ENCODE results near the gene TSPAN13.

TSPAN13 gene

DNA sequence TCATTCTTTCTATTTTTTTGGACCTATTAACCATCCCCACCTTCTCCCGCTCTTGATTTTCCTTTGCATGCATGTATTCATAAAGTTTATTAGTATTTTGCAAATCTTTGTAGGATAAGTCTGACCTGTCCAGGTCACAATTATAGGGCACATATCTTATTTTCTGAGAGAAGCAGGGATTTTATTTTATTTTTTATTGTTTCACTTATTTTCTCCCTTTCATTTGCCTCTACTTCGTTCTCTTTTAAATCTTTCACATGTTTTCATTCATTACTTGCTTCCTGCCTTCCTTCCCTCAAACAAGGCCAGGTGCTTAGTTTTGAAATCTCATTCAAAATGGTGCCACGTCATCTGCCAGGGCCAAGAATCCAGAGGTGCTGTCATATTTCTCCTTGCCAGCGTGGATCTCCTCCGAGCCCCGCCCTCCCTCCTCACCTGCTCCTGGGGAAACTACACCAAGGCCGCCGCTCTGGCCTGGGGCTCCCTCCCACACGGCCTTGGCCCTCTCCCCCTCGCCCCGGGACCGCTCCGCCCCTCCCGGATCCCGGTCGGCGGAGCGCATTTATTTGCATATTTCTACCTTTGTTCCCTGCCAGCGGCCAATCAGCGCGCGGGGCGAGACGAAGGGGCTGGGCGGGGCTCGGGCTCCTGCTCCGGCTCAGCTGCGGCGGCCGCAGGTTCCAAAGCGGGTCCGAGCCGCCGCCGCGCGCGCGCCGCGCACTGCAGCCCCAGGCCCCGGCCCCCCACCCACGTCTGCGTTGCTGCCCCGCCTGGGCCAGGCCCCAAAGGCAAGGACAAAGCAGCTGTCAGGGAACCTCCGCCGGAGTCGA lies at the start of gene TSPAN13:
Gene TSPAN13, plus strand, starts transcription at position 654 of the 830 bp plus-strand sequence. CDS start 213 bp downstream, outside the sequence.
- DNase-seq: no peak

DNA sequence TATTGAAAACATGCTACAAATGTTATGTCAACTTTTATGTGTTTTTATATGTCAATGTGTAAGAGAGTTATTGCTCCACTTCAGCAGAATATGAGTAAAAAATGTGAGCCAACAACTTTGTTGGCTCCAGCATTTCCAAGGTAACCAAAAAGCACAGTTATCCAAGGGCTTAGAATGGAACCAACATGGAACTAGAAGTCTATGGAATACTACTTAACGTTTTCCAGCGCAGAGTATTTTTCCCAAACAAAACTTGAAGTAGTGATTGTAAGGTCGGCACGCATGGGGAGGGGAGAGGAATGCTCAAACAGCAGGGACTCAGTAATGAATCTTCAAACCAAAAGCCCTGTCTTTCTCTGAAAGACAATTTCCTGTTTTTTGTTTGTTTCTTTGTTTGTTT lies 45.0 kb upstream of the TSPAN13 start:
- DNase-seq: no peak

GRCh38 chr7:16708980-16709379 lies 44.6 kb upstream of the TSPAN13 start:
- DNase-seq: no peak

DNA sequence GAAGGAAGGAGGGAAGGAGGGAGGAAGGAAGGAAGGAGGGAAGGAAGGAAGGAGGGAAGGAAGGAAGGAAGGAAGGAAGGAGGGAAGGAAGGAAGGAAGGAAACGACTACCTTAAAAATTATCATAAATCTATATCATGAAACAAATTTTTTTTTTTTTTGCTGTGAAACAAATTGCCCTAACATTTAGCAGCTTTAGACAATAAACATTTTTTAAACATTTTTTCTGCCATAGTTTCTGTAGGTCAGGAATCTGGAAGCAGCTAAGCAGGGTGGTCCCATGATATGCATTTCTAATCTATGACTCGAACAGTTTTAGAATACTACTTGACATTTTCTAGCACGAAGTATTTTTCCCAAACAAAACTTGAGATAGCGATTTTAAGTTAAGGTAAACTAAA lies 42.9 kb upstream of the TSPAN13 start:
- no peak for DNase-seq

GRCh38 chr7:16711730-16712129 lies 41.8 kb upstream of the TSPAN13 start:
- no peak for DNase-seq

DNA sequence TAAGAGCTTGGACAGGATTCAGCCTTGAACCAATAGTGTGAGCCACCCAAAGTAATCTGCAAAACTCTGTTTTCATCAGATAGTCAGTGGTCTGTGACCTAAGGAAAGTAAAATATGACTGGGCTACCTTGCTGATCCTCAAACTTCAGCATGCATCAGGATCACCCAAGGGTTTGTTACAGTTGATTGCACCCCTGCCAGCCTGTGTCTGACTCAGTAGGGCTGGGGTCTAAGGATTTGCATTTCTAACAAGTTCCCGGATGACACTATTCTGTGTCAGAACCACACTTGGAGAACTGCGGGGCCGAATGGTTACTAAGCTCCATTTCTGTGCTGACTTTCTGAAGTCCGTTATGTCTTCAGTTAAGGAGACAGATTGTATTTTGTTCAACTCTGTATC lies 40.6 kb upstream of the TSPAN13 start:
- no peak for DNase-seq

- no peak for DNase-seq
Measured at GRCh38 chr7:16715928-16716327, 37.6 kb upstream of the TSPAN13 start.

DNA sequence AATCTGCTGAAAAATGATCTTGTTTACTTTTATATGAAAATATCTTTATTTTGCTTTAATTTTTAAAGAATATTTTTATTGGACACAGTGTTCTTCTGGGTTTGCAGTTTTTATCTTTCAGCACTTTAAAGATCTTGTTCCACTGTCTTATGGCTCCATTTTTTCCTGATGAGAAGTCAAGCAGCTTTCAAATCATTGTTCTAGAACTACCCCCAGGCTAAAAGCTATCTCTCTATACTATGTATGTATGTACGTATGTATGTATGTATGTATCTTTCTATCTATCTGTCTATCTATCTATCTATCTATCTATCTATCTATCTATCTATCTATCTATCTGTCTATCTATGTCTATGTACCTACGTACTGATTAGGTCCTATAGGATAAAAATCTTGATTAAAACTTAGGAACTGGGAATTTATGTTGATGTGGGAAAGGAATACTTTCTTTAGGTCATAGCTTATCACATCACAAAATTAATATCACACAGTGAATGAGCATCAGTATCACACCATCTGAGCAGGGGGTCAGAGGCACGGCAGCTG lies 35.4 kb upstream of the TSPAN13 start:
- no peak for DNase-seq

DNA sequence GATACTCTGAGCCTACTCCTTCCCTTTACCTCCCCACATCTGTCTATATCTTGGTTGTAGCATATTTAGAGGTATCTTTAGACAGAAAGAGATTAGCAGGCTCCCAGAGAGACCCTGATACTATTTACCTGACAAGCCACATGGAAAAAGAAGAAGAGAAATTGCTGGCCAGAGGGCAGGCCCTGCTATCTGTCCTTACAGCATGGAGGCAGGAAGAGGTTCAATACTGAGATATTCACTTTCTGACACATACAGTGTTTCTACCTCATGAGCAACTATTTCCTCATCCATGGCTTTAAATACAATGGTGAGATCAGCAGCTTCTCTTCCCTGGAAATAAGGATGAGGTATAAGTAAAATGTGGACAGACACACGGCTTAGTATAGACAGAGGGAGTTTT lies 33.9 kb upstream of the TSPAN13 start:
- no peak for DNase-seq

- DNase-seq: no peak
Measured at GRCh38 chr7:16721541-16721940, 32.0 kb upstream of the TSPAN13 start.

DNA sequence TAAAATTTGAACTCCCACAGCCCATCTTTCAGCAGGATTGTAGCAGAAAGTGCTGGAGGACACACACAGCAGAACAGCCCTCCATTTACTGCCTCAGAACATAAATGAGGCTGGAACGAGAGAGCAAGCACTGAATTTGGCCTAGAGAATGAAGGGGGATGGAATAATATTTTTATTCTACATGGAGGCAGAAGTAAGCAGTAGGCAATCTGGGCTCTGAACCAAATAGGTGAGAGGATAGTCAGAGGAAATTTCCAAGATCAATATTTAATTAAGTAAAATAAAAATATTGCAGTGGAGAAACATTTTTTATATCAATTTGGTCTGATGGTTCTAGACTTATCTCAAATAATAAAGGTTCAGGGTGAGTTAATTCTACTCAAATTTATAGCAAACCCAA lies 29.2 kb upstream of the TSPAN13 start:
- no peak for DNase-seq

DNA sequence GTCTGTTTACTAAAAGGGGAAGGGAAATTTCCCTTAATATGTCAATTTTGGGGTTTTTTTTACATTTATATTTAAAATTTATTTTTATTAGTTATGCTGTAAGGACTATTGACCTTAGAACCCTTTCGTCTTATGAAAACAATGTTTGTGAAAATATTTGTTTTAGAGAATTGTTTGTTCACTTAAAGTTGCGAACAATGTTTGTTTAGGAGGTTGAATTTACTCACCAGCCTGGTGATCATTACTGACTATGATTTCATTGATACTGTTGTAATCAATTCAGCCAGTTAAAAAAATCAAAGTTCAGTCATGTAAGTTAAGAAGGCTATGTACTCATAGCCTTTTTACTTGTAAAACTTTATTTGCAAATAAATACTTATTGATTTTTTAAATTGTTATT lies 27.4 kb upstream of the TSPAN13 start:
- no peak for DNase-seq

- no peak for DNase-seq
Measured at GRCh38 chr7:16727736-16728135, 25.8 kb upstream of the TSPAN13 start.

- no peak for DNase-seq
Measured at GRCh38 chr7:16728811-16729210, 24.7 kb upstream of the TSPAN13 start.

- DNase-seq: no peak
Measured at GRCh38 chr7:16729541-16729940, 24.0 kb upstream of the TSPAN13 start.

DNA sequence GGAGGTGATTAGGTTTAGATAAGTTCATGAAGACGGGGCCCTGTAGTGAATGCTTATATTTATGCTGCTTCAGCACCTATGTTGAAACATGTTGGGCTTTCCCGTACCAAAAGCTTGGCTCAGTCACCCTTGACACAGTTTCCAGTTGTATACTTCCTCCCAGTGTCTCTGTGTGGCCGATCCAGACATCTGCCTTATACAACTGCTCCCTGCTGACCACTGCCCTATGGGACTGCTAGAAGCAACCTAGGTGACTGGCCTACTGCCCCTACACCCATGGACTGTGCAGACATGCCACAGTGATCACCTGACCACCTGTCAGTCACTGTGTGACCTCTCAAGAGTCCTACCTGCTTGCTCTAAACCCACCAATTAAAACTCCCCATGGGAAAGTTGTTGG lies 22.6 kb upstream of the TSPAN13 start:
- no peak for DNase-seq

- DNase-seq: no peak
Measured at GRCh38 chr7:16732828-16733227, 20.7 kb upstream of the TSPAN13 start.

DNA sequence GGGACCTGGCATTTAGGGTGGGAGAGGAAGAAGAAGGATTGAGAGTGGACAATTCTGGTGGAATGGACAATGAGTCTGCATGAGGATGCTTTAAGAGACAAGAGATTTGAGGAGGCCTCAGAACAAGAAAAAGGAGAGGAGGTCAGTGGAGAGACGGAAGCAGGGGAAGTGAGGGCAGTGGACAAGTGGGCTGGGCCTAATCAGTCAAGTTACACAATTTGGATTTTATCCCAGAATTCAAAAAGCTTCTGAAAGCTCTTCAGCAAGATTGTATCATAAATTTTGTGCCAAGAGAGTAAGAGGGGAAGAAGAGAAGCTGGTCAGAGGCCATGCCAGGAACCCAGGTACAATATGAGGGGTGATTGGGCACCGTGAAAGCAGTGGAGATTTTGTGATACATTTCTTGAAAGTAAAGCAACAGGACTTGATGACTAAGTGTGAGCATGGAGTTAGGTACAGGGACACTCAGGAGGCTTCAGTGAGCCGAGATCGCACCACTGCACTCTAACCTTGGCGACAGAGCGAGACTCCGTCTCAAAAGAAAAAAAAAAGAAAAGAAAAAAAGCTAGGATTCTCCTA lies 19.3 kb upstream of the TSPAN13 start:
- no peak for DNase-seq

DNA sequence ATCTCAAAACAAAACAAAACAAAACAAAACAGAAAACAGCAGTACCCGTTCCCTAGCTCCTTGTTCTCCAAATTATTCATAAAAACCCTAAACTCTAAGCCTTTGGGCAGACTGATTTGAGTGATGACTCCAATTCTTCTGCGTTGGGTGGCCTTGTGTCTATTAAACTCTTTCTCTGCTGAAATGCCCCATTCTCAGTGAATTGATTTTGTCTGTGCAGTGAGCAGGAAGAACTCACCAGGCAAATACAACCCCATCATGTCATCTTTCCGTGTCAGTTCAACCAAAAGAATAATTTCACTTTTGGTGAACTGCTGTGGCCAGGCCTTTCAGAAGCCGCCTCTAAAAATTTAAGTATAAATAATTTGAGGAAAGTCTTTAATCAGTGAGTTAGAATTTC lies 18.5 kb upstream of the TSPAN13 start:
- no peak for DNase-seq

DNA sequence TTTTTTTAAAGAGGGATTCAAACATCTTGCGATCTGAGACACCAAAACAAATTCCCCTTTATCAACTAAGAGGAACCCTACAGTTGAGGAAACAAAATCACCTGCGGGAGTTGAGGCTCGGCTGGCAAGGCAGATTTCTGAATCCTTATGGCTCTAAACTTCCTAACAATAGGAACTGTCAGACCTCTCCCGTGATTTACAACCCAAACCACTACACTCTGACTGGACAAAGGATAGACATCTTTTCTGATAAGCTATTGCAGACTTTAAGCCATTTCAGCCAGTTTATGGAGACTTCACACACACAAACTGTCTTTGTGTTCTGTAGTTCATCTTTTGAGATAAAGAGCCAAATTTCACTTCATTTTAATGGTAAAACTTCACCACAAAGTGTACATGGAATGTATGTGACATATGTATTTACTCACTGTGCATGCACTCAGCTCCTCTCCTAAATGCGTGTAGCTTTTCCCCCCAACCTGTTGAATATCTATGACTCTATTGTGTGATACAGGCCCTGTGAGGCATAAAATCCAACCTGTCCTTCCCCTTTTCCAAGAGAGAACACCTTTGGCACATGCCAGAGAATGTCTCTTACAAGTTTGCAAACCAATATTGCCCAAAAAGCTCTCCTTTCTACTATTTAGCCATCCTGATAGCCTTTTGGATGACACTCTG lies 15.4 kb upstream of the TSPAN13 start:
- no peak for DNase-seq

- DNase-seq: no peak
Measured at GRCh38 chr7:16739863-16740622, 13.5 kb upstream of the TSPAN13 start.

DNA sequence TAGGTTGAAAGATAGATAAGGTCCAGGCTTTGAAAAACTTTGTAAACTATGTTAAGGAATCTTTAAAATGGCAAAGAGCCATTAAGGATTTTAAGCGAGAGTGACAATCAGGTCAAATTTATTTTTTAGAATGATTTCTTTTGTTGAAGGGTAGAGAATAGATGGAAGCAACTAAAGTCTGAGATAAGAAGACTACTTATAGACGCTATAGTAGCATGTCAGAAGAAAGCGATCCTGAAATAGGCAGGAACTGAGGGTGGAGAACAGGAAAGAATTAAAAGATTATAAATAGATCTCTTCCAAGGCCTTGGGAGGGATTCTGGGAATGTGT lies 13.0 kb upstream of the TSPAN13 start:
- DNase-seq: no peak

DNA sequence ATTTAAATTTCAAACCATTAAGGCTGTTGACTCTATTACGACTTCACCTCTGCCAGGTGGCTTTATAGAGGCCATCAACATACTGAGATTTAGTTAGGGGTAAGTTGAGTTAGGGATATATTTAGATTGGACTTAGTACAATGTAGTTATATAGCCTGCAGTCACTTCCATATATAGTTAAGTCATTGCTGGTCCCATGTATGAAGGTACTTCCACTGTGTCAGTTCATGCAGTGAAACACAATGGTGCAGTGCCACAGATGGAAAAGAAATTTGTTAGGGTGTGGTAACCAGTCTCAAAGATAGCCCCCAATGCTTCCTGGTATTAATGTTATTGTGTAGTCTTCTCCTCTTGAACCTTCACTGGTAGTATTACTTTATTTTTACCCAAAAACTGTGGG lies 12.6 kb upstream of the TSPAN13 start:
- DNase-seq: no peak

Measured in NK-92 treated with Interleukin-12 subunit alpha and Interleukin-12 subunit beta, amount 100 ng/mL, for 24 hours (cell line).